GM12878 (cell line): ENCODE measurements around the gene WDR64. TPM values are rescaled to one million over a fixed set of nuclear protein-coding genes. Genes with fewer than 3 reads are reported as not detected.

Experiments
- ATAC-seq: fragments of 200-7000 bp; cut with Tn5 transposase; 3 replicates; pipeline ENCODE4 v1.9.1; 2020; ENCODE audit warnings: mild to moderate bottlenecking, moderate library complexity
- BruUV-seq: library from RNA; stranded (reverse); fragments of 400-500 nt; replicated peaks from 2 replicates; lab custom pipeline; 2021; lab: Mats Ljungman, UMichigan
- CTCF ChIA-PET: fragments of 300-600 bp; sonication (Branson Sonifier 250); formaldehyde crosslinking; extraction: SDS; loops from one replicate; lab custom pipeline; 2021; ENCODE audit warnings: inconsistent platforms; lab: Yijun Ruan, JAX
- POLR2A ChIA-PET: fragments of 350-600 bp; formaldehyde crosslinking; extraction: SDS; loops from one replicate; lab custom pipeline; 2021; ENCODE audit warnings: inconsistent platforms; lab: Charles Lee
- RAD21 ChIA-PET: fragments of 300-600 bp; sonication (Branson Sonifier 250); formaldehyde crosslinking; loops from one replicate; lab custom pipeline; 2023; ENCODE audit warnings: antibody characterized with exemption; ENCODE audit not compliant: unreplicated experiment; lab: Charles Lee
- SMC1A ChIA-PET: fragments of 300-600 bp; sonication (Branson Sonifier 250); formaldehyde crosslinking; loops from one replicate; lab custom pipeline; 2023; ENCODE audit not compliant: unreplicated experiment, uncharacterized antibody; lab: Charles Lee
- DNase-seq: peaks from one replicate; pipeline ENCODE4 v3.0.0-alpha.2; 2011; ENCODE audit warnings: low read depth, low spot score
- FAIRE-seq: peaks from 3 replicates; lab custom pipeline; 2011; peaks lifted over from hg19 to GRCh38; lab: Jason Lieb, UNC
- H2AFZ ChIP-seq: 2 replicates; pipeline ENCODE4 v1.6.0; 2011; ENCODE audit warnings: low read depth, low read length, control low read depth; ENCODE audit not compliant: control insufficient read depth
- H3K27ac ChIP-seq: 2 replicates; pipeline ENCODE4 v1.5.1; 2011; ENCODE audit warnings: control low read depth; ENCODE audit not compliant: control insufficient read depth, insufficient read depth
- H3K27me3 ChIP-seq, 2 experiments: replicated peaks in 1 of 2; 2 replicates each; pipeline versions ENCODE4 v1.6.0 to v1.6.1; 2011; ENCODE audit warnings: low read length in 1 of 2; ENCODE audit not compliant: control insufficient read depth in 2 of 2, insufficient read depth in 2 of 2
- H3K36me3 ChIP-seq, 2 experiments: 2 replicates each; pipeline ENCODE4 v1.5.1; 2011; ENCODE audit warnings: low read length in 1 of 2; ENCODE audit not compliant: control insufficient read depth in 2 of 2, insufficient read depth in 2 of 2
- H3K4me1 ChIP-seq: 2 replicates; pipeline ENCODE4 v1.6.1; 2011; ENCODE audit warnings: mild to moderate bottlenecking, low read length, moderate library complexity, mixed read lengths; ENCODE audit not compliant: control insufficient read depth, insufficient read depth
- H3K4me2 ChIP-seq: 2 replicates; pipeline ENCODE4 v1.6.0; 2011; ENCODE audit warnings: control low read depth; ENCODE audit not compliant: control insufficient read depth, insufficient read depth
- H3K4me3 ChIP-seq: fragments of 200-600 bp; sonication (generic); 2 replicates; pipeline ENCODE4 v1.5.1; 2016
- H3K79me2 ChIP-seq: 2 replicates; pipeline ENCODE4 v1.6.0; 2011; ENCODE audit warnings: low read length; ENCODE audit not compliant: control insufficient read depth, insufficient read depth
- H3K9ac ChIP-seq: 2 replicates; pipeline ENCODE4 v1.8.0; 2011; ENCODE audit warnings: low read length, control low read depth, mixed read lengths; ENCODE audit not compliant: control insufficient read depth, insufficient read depth
- H3K9me3 ChIP-seq: replicated peaks from 3 replicates; pipeline ENCODE4 v1.5.1; 2011; ENCODE audit warnings: mild to moderate bottlenecking, low read length; ENCODE audit not compliant: control insufficient read depth, insufficient read depth
- H4K20me1 ChIP-seq: 2 replicates; pipeline ENCODE4 v1.6.0; 2011; ENCODE audit not compliant: control insufficient read depth, insufficient read depth
- ETV6 ChIP-seq, 2 experiments: fragments of 450-650 bp in 1 of 2; IDR thresholded peaks in 1 of 2; conservative IDR thresholded peaks in 1 of 2; 2 replicates each; pipeline ENCODE4 v1.6.1; 2014; ENCODE audit warnings: antibody characterized with exemption in 1 of 2, borderline replicate concordance in 1 of 2, low read depth in 1 of 2, mild to moderate bottlenecking in 1 of 2, moderate library complexity in 1 of 2
- IRF4 ChIP-seq: IDR thresholded peaks from 2 replicates; pipeline ENCODE4 v1.6.1; 2011; ENCODE audit warnings: low read depth, low read length
- LARP7 ChIP-seq: fragments of 450-650 bp; IDR thresholded peaks from 2 replicates; pipeline ENCODE4 v1.6.1; 2017; ENCODE audit warnings: mild to moderate bottlenecking
- POLR2AphosphoS2 ChIP-seq: IDR thresholded peaks from 2 replicates; pipeline ENCODE4 v1.6.1; 2011; ENCODE audit warnings: low read depth, mild to moderate bottlenecking, low read length, improper control_type of control experiment, moderate library complexity
- SMARCA5 ChIP-seq: fragments of 450-650 bp; IDR thresholded peaks from 2 replicates; pipeline ENCODE4 v1.6.1; 2017; ENCODE audit warnings: mild to moderate bottlenecking
- SUZ12 ChIP-seq: fragments of 200-600 bp; sonication (generic); IDR thresholded peaks from one replicate; pipeline ENCODE4 v1.6.1; 2018; ENCODE audit warnings: antibody characterized with exemption, mild to moderate bottlenecking; ENCODE audit not compliant: unreplicated experiment
- in situ Hi-C: fragments of 300-500 bp; cut with MboI; formaldehyde crosslinking; loops from 9 replicates; pipeline ENCODE4 v1.14.3; 2018; ENCODE audit warnings: mixed read lengths
- intact Hi-C: fragments of 100-400 bp; cut with micrococcal nuclease; formaldehyde crosslinking; loops from one replicate; pipeline ENCODE4 v1.14.2; 2022; ENCODE audit not compliant: unreplicated experiment
- polyA plus RNA-seq, 11 experiments: library from polyadenylated mRNA; depleted of rRNA in 4 of 11; unstranded in 6 of 11; stranded (reverse) in 5 of 11; fragments of >200 nt; fragmentation: Nextera tagmentation in 4 of 11; fragmentation: Illumina TruSeq in 1 of 11; extraction: Ambion mirVana in 4 of 11; extraction: Trizol in 1 of 11; gene quantifications; 1 replicate in 1 of 11; 2 replicates in 10 of 11; pipeline versions ENCODE4 v1.2.1 to v1.2.3, GENCODE V29; 2011 to 2016; ENCODE audit warnings: inconsistent platforms in 2 of 11, missing spikeins in 2 of 11, low read depth in 1 of 11
- total RNA-seq, 4 experiments: library from RNA; depleted of rRNA in 3 of 4; stranded (reverse); fragments of >200 nt in 3 of 4; fragmentation: Illumina TruSeq in 1 of 4; extraction: Trizol in 1 of 4; gene quantifications; 2 replicates each; pipeline versions ENCODE4 v1.2.1 to v1.2.3, GENCODE V29; 2013 to 2021
- TF ChIP-seq, protein P1 (sequence below): fragments of 450-650 bp; formaldehyde crosslinking; IDR thresholded peaks from 2 replicates; pipeline ENCODE4 v1.4.0; 2022; ENCODE audit warnings: mild to moderate bottlenecking, moderate library complexity
- TF ChIP-seq, protein P2 (sequence below): IDR thresholded peaks from 2 replicates; pipeline ENCODE4 v1.6.1; 2012; ENCODE audit warnings: mild to moderate bottlenecking, low read depth, low read length
- TF ChIP-seq, protein P3 (sequence below): IDR thresholded peaks from 2 replicates; pipeline ENCODE4 v1.6.1; 2012; ENCODE audit warnings: low read depth, low read length, improper control_type of control experiment

Gene WDR64
- total and polyA plus RNA-seq, 10 of the 15 experiments (the other 5 are each of a cell fraction or from before 2014, with no cell fraction given), result 0.01 TPM; not detected in 9

DNA sequence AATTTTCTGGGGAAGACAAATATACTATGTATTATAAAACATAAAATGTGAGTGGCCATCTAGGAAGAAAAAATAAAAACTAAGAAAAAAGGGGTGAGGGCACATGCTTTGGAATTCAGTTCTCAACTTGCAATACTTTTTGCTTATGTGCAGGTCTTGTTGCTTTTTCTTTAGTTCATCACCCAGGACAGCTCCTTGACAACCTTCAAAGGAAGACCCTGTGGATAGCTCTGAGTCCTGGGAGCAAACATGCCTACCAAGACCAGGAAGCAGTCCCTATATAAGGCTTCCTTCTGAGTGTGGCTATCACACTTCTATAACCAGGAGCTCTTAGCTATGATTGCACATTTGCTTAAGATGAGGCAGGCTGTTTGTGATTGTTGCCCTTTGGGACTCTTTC, 78.0 kb downstream of the WDR64 start:
- Histone ChIP-seq H3K27ac (no peak overlapping the region), H3K4me2 (no peak overlapping the region), H3K79me2 (no peaks in the 10 kb centered on the region), H3K9ac (no peak overlapping the region), H3K27me3 (no peaks in the 10 kb centered on the region; a peak in 1 of 4 replicates), H2AFZ (no peak overlapping the region), H3K4me1 (no peaks in the 10 kb centered on the region), H3K4me3 (no peak overlapping the region), H4K20me1 (no peaks in the 10 kb centered on the region), H3K9me3 (no peaks in the 10 kb centered on the region), H3K36me3 (no peaks in the 10 kb centered on the region)
- ChIA-PET POLR2A (interaction anchor here (0.5 kb wide), 1 partner anchor 14 kb away, joined by 3 read pairs; no protein-coding TSS in a partner anchor), CTCF (interaction anchor here (0.5 kb wide), 1 partner anchor 650 kb away, joined by 4 read pairs; no protein-coding TSS in a partner anchor), SMC1A (no interaction called here), RAD21 (no interaction called here)
- DNase-seq (no peak), FAIRE-seq (no peak), ATAC-seq (no peak)
- no peak for TF ChIP-seq SUZ12
- TF ChIP-seq, protein P1, sequence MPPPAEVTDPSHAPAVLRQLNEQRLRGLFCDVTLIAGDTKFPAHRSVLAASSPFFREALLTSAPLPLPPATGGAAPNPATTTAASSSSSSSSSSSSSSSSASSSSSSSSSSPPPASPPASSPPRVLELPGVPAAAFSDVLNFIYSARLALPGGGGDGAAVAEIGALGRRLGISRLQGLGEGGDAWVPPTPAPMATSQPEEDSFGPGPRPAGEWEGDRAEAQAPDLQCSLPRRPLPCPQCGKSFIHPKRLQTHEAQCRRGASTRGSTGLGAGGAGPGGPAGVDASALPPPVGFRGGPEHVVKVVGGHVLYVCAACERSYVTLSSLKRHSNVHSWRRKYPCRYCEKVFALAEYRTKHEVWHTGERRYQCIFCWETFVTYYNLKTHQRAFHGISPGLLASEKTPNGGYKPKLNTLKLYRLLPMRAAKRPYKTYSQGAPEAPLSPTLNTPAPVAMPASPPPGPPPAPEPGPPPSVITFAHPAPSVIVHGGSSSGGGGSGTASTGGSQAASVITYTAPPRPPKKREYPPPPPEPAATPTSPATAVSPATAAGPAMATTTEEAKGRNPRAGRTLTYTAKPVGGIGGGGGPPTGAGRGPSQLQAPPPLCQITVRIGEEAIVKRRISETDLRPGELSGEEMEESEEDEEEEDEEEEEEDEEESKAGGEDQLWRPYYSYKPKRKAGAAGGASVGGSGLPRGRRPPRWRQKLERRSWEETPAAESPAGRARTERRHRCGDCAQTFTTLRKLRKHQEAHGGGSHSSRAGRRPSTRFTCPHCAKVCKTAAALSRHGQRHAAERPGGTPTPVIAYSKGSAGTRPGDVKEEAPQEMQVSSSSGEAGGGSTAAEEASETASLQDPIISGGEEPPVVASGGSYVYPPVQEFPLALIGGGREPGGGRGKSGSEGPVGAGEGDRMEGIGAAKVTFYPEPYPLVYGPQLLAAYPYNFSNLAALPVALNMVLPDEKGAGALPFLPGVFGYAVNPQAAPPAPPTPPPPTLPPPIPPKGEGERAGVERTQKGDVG (CRISPR knock-in tag), result no peak
- TF ChIP-seq LARP7, result no peak
- no peak for TF ChIP-seq SMARCA5
- TF ChIP-seq, protein P2, sequence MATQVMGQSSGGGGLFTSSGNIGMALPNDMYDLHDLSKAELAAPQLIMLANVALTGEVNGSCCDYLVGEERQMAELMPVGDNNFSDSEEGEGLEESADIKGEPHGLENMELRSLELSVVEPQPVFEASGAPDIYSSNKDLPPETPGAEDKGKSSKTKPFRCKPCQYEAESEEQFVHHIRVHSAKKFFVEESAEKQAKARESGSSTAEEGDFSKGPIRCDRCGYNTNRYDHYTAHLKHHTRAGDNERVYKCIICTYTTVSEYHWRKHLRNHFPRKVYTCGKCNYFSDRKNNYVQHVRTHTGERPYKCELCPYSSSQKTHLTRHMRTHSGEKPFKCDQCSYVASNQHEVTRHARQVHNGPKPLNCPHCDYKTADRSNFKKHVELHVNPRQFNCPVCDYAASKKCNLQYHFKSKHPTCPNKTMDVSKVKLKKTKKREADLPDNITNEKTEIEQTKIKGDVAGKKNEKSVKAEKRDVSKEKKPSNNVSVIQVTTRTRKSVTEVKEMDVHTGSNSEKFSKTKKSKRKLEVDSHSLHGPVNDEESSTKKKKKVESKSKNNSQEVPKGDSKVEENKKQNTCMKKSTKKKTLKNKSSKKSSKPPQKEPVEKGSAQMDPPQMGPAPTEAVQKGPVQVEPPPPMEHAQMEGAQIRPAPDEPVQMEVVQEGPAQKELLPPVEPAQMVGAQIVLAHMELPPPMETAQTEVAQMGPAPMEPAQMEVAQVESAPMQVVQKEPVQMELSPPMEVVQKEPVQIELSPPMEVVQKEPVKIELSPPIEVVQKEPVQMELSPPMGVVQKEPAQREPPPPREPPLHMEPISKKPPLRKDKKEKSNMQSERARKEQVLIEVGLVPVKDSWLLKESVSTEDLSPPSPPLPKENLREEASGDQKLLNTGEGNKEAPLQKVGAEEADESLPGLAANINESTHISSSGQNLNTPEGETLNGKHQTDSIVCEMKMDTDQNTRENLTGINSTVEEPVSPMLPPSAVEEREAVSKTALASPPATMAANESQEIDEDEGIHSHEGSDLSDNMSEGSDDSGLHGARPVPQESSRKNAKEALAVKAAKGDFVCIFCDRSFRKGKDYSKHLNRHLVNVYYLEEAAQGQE, result peak; percentile 41; the same call in 1 of the 2 replicates
- no peak for TF ChIP-seq ETV6 (conservative IDR thresholded peaks at IDR 0.05 in 1 of 2, IDR thresholded peaks at IDR 0.05 in 1 of 2; ENCODE audit: borderline replicate concordance in 1 of 2, low read depth in 1 of 2)
- TF ChIP-seq POLR2AphosphoS2, result no peak
- no peak for TF ChIP-seq IRF4
- TF ChIP-seq, protein P3, sequence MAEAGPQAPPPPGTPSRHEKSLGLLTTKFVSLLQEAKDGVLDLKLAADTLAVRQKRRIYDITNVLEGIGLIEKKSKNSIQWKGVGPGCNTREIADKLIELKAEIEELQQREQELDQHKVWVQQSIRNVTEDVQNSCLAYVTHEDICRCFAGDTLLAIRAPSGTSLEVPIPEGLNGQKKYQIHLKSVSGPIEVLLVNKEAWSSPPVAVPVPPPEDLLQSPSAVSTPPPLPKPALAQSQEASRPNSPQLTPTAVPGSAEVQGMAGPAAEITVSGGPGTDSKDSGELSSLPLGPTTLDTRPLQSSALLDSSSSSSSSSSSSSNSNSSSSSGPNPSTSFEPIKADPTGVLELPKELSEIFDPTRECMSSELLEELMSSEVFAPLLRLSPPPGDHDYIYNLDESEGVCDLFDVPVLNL, result no peak
- intact Hi-C loops, result no loop called here
- in situ Hi-C loops, result no loop called here
- no TSS peak for BruUV-seq
